ENCODE data around the gene ICOSLG.
"Not testable (repeated sequence)": the region's sequence is repeated elsewhere in the genome, so short reads cannot be mapped to it uniquely, and the experiment has no call there.

Gene ICOSLG, protein sequence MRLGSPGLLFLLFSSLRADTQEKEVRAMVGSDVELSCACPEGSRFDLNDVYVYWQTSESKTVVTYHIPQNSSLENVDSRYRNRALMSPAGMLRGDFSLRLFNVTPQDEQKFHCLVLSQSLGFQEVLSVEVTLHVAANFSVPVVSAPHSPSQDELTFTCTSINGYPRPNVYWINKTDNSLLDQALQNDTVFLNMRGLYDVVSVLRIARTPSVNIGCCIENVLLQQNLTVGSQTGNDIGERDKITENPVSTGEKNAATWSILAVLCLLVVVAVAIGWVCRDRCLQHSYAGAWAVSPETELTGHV

DNA sequence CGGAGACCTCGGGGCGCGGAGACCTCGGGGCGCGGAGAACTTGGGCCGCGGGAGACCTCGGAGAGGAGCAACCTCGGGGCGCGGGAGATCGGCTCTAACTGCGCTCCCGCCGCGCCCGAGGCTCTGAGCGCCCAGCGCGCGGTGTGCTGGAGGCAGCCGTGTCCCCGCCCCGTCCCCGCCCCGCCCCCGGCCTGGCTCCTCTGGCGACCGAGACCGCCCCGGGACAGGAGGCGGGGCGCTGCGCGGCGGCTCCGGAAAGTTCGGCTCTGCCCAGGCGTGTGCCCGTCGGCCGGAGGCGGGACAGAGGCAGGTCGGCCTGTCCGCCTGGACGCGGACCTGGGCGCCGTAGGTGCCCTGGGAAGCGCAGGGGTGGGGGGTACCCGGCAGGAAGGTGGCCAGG, at the start of gene ICOSLG:
ICOSLG (minus strand) TSS at position 102 of the 400 bp plus-strand sequence. CDS start 126 bp downstream, outside the sequence.
- not testable (repeated sequence) for DNase-seq (ENCODE audit: low read depth)

DNA sequence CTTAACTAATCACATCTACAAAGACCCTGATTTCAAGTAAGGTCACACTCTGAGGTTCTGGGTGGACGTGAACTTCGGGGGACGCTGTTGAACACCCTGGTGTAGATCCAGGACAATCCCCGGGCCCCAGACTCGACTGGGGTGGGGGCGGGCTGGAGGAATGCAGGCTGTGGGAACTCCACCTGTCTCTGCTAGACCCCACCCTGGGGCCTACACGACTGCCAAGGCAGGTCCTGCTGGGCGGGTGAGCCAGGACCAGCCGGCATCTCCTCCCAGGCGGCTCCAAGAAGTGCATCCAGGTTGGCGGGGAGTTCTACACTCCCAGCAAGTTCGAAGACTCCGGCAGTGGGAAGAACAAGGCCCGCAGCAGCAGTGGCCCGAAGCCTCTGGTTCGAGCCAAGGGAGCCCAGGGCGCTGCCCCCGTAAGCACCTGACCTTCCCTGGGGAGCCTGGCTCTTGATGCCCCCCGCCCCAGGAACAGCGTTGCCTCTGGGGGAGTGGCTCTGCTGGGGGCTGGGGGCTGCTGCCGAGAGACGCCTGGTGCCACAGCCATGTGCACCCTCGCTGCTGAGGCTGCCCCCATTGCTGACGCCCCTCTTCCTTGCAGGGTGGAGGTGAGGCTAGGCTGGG, 48.8 kb upstream of the ICOSLG start:
- no peak overlapping the region for H3K4me3 ChIP-seq (ENCODE audit: low read depth, low read length)
- TF ChIP-seq MYC (IDR thresholded peaks at IDR 0.05; ENCODE audit: low read depth, low read length), result no peak
- TF ChIP-seq, protein P1, sequence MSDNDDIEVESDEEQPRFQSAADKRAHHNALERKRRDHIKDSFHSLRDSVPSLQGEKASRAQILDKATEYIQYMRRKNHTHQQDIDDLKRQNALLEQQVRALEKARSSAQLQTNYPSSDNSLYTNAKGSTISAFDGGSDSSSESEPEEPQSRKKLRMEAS (IDR thresholded peaks at IDR 0.05; ENCODE audit: low read depth, low read length), result no peak
- no peak for TF ChIP-seq POLR2A (IDR thresholded peaks at IDR 0.05; ENCODE audit: extremely low read depth, insufficient read length)
- TF ChIP-seq, protein P2, sequence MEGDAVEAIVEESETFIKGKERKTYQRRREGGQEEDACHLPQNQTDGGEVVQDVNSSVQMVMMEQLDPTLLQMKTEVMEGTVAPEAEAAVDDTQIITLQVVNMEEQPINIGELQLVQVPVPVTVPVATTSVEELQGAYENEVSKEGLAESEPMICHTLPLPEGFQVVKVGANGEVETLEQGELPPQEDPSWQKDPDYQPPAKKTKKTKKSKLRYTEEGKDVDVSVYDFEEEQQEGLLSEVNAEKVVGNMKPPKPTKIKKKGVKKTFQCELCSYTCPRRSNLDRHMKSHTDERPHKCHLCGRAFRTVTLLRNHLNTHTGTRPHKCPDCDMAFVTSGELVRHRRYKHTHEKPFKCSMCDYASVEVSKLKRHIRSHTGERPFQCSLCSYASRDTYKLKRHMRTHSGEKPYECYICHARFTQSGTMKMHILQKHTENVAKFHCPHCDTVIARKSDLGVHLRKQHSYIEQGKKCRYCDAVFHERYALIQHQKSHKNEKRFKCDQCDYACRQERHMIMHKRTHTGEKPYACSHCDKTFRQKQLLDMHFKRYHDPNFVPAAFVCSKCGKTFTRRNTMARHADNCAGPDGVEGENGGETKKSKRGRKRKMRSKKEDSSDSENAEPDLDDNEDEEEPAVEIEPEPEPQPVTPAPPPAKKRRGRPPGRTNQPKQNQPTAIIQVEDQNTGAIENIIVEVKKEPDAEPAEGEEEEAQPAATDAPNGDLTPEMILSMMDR (IDR thresholded peaks at IDR 0.05; ENCODE audit: low read depth, low read length), result no peak
- no peak for DNase-seq (ENCODE audit: low read depth)

More for the DNA sequence above, at the start of gene ICOSLG:
- not testable (repeated sequence) for H3K4me3 ChIP-seq (ENCODE audit: low read depth, low read length)

DNA sequence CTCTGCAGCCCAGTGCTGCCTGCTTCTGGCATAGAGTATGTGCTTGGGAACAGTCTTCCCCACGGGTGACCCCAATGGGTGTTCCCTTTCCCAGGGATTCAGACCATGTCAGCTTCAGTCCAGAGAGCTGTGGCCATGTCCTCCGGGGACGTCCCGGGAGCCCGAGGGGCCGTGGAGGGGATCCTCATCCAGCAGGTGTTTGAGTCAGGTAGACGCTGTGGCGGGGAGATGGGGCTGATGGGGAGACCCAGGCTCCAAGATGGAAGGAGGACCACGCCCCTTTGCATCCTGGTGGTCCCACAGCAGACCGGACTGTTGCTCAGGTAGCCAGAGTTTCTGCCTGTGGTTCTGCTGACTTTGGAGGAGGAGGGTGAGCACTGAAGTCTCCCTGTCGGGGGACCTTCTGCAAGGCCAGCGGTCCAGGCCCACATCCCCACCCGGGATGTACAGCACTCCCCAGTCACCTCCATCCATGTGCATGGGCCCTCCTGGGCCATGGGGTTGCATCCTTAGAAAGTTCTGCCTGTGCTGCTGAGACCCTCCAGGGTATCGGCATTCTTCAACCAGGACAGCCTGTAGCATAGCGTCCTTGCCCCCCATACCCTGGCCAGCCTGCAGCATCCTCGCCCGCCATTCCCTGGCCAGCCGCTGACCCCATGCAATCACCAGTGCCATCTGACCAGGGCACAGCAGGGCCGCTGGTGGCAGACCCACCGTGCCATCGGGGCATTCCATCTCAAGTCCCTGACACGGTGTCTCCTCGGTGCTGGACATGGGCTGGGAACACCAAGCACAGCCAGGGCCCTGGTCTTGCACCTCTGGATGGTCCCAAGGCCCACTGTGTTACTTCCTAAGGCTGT, 47.7 kb upstream of the ICOSLG start:
- no peak overlapping the region for H3K4me3 ChIP-seq (ENCODE audit: low read depth, low read length)
- DNase-seq (ENCODE audit: low read depth), result no peak
- TF ChIP-seq, protein P1 (IDR thresholded peaks at IDR 0.05; ENCODE audit: low read depth, low read length), result no peak
- TF ChIP-seq POLR2A (IDR thresholded peaks at IDR 0.05; ENCODE audit: extremely low read depth, insufficient read length) (no peak), MYC (IDR thresholded peaks at IDR 0.05; ENCODE audit: low read depth, low read length) (no peak)
- TF ChIP-seq, protein P2 (IDR thresholded peaks at IDR 0.05; ENCODE audit: low read depth, low read length), result no peak

DNA sequence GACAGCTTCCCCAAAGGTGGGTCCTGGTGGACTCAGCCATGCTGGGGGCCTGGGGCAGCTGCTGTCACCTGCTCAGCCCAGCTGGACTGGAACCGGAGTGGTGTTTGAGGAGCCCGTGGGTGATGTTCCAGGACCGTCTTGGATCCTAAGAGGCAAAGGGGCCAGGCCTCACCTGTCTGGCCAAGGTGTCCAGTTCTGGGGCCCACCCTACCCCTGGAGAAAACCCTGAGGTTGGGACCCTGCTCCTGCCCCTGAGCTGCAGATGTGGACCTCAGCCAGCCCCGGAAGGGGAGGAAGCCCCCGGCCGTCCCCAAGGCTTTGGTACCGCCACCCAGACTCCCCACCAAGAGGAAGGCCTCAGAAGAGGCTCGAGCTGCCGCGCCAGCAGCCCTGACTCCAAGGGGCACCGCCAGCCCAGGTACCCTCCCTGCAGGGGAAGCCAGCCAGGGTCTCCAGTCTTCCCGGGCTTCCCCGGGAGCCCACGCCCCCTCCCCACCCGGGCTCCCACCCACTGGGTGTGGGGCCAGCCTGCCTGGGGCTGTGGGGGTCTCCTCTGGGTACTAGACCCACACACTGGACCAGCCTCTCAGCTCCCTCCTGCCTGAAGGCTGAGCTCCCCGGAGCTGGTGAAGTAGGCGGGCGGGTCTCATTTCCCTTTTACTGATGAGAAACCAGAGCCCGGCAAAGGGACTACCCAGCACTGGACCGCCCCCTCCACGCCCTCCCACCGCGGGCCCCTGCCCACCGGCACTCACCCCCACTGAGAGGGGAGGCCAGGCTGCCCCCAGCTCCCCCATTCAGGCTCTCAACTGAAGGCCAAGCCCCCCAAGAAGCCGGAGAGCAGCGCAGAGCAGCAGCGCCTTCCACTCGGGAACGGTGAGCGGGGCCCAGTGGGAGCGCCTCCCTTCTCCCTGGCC, 46.2 kb upstream of the ICOSLG start:
- no peak for DNase-seq (ENCODE audit: low read depth)
- TF ChIP-seq, protein P2 (IDR thresholded peaks at IDR 0.05; ENCODE audit: low read depth, low read length), result no peak
- TF ChIP-seq, protein P1 (IDR thresholded peaks at IDR 0.05; ENCODE audit: low read depth, low read length), result no peak
- TF ChIP-seq MYC (IDR thresholded peaks at IDR 0.05; ENCODE audit: low read depth, low read length) (no peak), POLR2A (IDR thresholded peaks at IDR 0.05; ENCODE audit: extremely low read depth, insufficient read length) (no peak)
- H3K4me3 ChIP-seq (ENCODE audit: low read depth, low read length), result no peak overlapping the region

DNA sequence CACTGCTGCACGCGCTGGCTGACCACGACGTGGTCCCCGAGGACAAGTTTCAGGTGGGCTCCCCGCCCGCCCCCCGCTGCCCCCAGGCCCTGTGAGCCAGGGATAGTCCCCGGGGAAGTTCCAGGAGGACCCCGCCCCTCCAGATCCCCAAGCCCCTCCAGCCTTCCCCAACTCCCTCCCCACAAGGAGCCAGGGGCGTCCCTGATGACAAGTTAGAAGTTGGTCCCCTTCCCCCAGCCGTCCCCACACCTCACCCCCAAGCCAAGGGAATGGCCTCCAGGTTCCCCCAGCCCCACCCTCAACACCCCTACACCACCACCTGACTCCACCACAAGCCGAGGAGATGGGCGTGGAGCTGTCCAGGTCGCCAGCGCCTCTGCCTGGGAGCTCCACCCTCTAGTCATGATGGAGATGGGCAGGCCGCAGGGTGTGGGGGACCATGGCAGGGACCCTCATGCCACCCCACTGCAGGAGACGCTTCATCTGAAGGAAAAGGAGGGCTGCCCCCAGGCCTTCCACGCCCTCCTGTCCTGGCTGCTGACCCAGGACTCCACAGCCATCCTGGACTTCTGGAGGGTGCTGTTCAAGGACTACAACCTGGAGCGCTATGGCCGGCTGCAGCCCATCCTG, 45.5 kb upstream of the ICOSLG start:
- TF ChIP-seq POLR2A (IDR thresholded peaks at IDR 0.05; ENCODE audit: extremely low read depth, insufficient read length), result no peak
- H3K4me3 ChIP-seq (ENCODE audit: low read depth, low read length), result no peak overlapping the region
- no peak for DNase-seq (ENCODE audit: low read depth)
